ENCODE results near the gene CTSE.

DNA sequence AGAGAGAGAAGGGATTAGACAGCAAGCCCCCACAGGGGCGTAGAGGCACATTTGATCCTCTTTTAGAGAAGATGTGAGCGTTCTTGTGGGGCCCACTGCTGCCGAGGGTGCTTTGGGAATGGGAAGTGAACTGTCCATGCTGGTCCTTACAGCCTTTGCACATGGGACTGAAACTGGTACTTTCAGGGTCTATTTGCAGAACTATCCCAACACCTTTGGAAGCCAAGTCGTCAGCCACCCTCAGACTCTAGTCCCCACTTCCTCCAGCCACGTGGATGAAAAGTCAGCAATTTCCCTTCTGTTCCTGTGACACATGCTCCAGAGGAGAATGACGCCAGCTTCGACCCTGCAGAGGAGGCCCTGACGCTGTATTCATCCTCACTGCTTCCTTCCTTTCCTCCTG is 17.9 kb downstream of the CTSE start:
- no peak for TF ChIP-seq SUZ12 (IDR thresholded peaks at IDR 0.05; ENCODE audit: extremely low read depth, insufficient read depth, insufficient read length)
- TF ChIP-seq YY1 (IDR thresholded peaks at IDR 0.05; ENCODE audit: insufficient read depth, insufficient read length): no peak

Measured in NT2/D1 (cell line).